WTC11 (cell line): ENCODE results near the gene ACTR3C. TPM values are rescaled to one million over a fixed set of nuclear protein-coding genes. Genes with fewer than 3 reads are reported as not detected.

Experiments used
- ATAC-seq: fragments of 200-7000 bp; cut with Tn5 transposase; 2 replicates; pipeline ENCODE4 v1.10.0; 2021; ENCODE audit warnings: mild to moderate bottlenecking, moderate library complexity
- CTCF ChIA-PET: fragments of 300-600 bp; sonication (Branson Sonifier 250); formaldehyde crosslinking; loops from one replicate; lab custom pipeline; 2021; ENCODE audit warnings: antibody characterized with exemption; lab: Charles Lee
- POLR2A ChIA-PET: fragments of 350-600 bp; sonication (Branson Sonifier 250); formaldehyde crosslinking; loops from one replicate; lab custom pipeline; 2021; ENCODE audit warnings: antibody characterized with exemption; lab: Charles Lee
- DNase-seq: peaks from one replicate; pipeline ENCODE4 v3.0.0; 2021; ENCODE audit warnings: low spot score
- H3K27ac Mint-ChIP-seq: 2 replicates; pipeline ENCODE4 v1.8.0; 2021; ENCODE audit warnings: mixed read lengths
- H3K27me3 Mint-ChIP-seq: 2 replicates; pipeline ENCODE4 v1.8.0; 2021; ENCODE audit warnings: low read depth, mild to moderate bottlenecking, moderate library complexity, mixed read lengths
- H3K36me3 Mint-ChIP-seq: 2 replicates; pipeline ENCODE4 v1.8.0; 2021; ENCODE audit warnings: mixed read lengths
- H3K4me1 Mint-ChIP-seq: 2 replicates; pipeline ENCODE4 v1.8.0; 2022; ENCODE audit warnings: mixed read lengths
- H3K4me3 Mint-ChIP-seq: 2 replicates; pipeline ENCODE4 v1.8.0; 2021; ENCODE audit warnings: mild to moderate bottlenecking, moderate library complexity, mixed read lengths
- H3K9me3 Mint-ChIP-seq: 2 replicates; pipeline ENCODE4 v1.8.0; 2021; ENCODE audit warnings: mixed read lengths
- AFF4 ChIP-seq: sonication (generic); formaldehyde crosslinking; IDR thresholded peaks from 2 replicates; pipeline ENCODE4 v1.8.1; 2023; ENCODE audit warnings: mild to moderate bottlenecking, missing genetic modification reagents, borderline replicate concordance
- CBFB ChIP-seq: sonication (generic); formaldehyde crosslinking; IDR thresholded peaks from 2 replicates; pipeline ENCODE4 v1.8.1; 2022; ENCODE audit warnings: mild to moderate bottlenecking, low read depth, missing genetic modification reagents
- CDX4 ChIP-seq: fragments of 250-450 bp; sonication (Bioruptor Pico); IDR thresholded peaks from 2 replicates; pipeline ENCODE4 v1.9.0; 2021; ENCODE audit warnings: moderate library complexity, mild to moderate bottlenecking, inconsistent platforms, borderline replicate concordance
- E2F5 ChIP-seq: sonication (generic); formaldehyde crosslinking; IDR thresholded peaks from 2 replicates; pipeline ENCODE4 v1.8.1; 2022; ENCODE audit warnings: mild to moderate bottlenecking, moderate library complexity, missing genetic modification reagents
- FOXK1 ChIP-seq: sonication (generic); formaldehyde crosslinking; IDR thresholded peaks from 2 replicates; pipeline ENCODE4 v1.8.0; 2022; ENCODE audit warnings: mild to moderate bottlenecking, moderate library complexity, missing genetic modification reagents
- FOXP1 ChIP-seq: sonication (generic); formaldehyde crosslinking; IDR thresholded peaks from 2 replicates; pipeline ENCODE4 v1.8.0; 2022; ENCODE audit warnings: missing genetic modification reagents, mild to moderate bottlenecking, moderate library complexity, borderline replicate concordance
- HMGXB4 ChIP-seq: sonication (generic); formaldehyde crosslinking; IDR thresholded peaks from 2 replicates; pipeline ENCODE4 v1.8.1; 2023; ENCODE audit warnings: mild to moderate bottlenecking, moderate library complexity, missing genetic modification reagents
- MXD4 ChIP-seq: fragments of 250-450 bp; sonication (Bioruptor Pico); IDR thresholded peaks from 2 replicates; pipeline ENCODE4 v1.8.0; 2021; ENCODE audit warnings: mild to moderate bottlenecking, moderate library complexity, borderline replicate concordance
- NFYB ChIP-seq: sonication (generic); formaldehyde crosslinking; conservative IDR thresholded peaks from 2 replicates; pipeline ENCODE4 v1.8.0; 2022; ENCODE audit warnings: low read depth, missing genetic modification reagents
- RELA ChIP-seq: sonication (generic); formaldehyde crosslinking; IDR thresholded peaks from 2 replicates; pipeline ENCODE4 v1.8.1; 2022; ENCODE audit warnings: missing genetic modification reagents, mild to moderate bottlenecking, borderline replicate concordance
- STAT6 ChIP-seq: sonication (generic); formaldehyde crosslinking; conservative IDR thresholded peaks from 2 replicates; pipeline ENCODE4 v1.8.1; 2023; ENCODE audit warnings: mild to moderate bottlenecking, low read depth, missing genetic modification reagents, moderate library complexity
- ZNF281 ChIP-seq: sonication (generic); formaldehyde crosslinking; IDR thresholded peaks from 2 replicates; pipeline ENCODE4 v1.8.0; 2023; ENCODE audit warnings: mild to moderate bottlenecking, missing genetic modification reagents
- ZNF416 ChIP-seq: fragments of 250-450 bp; sonication (Bioruptor Pico); IDR thresholded peaks from 2 replicates; pipeline ENCODE4 v1.9.0; 2021; ENCODE audit warnings: mild to moderate bottlenecking, inconsistent platforms
- total RNA-seq: library from RNA; stranded (reverse); gene quantifications from 3 replicates; pipeline ENCODE4 v1.2.3, GENCODE V29; 2021

ACTR3C gene
- total RNA-seq, 1 experiment from 2014 or later = 1.4 TPM

- H3K4me1 Mint-ChIP-seq = peaks cover 75% of the 10 kb centered on the region
- ChIA-PET CTCF (interaction anchor here (1.0 to 1.7 kb wide), 2 partner anchors 8 to 40 kb away, joined by 4 to 6 read pairs; no protein-coding TSS in a partner anchor), POLR2A (interaction anchor here (0.9 to 1.8 kb wide), 4 partner anchors 9 to 66 kb away, joined by 3 to 7 read pairs (median 5); no protein-coding TSS in a partner anchor)
- H3K27me3 Mint-ChIP-seq = peaks cover 13% of the 10 kb centered on the region
- no peak overlapping the region for H3K4me3 Mint-ChIP-seq
- no peak for DNase-seq
- ATAC-seq = no peak
- no peaks in the 10 kb centered on the region for H3K9me3 Mint-ChIP-seq
- H3K36me3 Mint-ChIP-seq = peaks cover 18% of the 10 kb centered on the region
- H3K27ac Mint-ChIP-seq = peak overlapping the region; percentile 95
- no peak for TF ChIP-seq ZNF416 (CRISPR knock-in tag)
- TF ChIP-seq E2F5 (CRISPR knock-in tag) = no peak
- TF ChIP-seq NFYB (CRISPR knock-in tag) = no peak
- no peak for TF ChIP-seq HMGXB4
- TF ChIP-seq STAT6 (CRISPR knock-in tag) = no peak
- TF ChIP-seq CBFB (CRISPR knock-in tag) = no peak
- TF ChIP-seq, all 79 proteins: peak for 0
These were observed 14.3 kb upstream of the ACTR3C start for GRCh38 chr7:150337659-150338081.

- CTCF ChIA-PET = interaction anchor here (1.7 kb wide), 1 partner anchor 41 kb away, joined by 4 read pairs; no protein-coding TSS in a partner anchor
- no peak for DNase-seq
- Mint-ChIP-seq H3K36me3 (peaks cover 22% of the 10 kb centered on the region), H3K27me3 (peaks cover 8% of the 10 kb centered on the region), H3K4me1 (peaks cover 75% of the 10 kb centered on the region), H3K27ac (peak overlapping the region; percentile 97; the same call in 1 of the 2 replicates), H3K9me3 (no peaks in the 10 kb centered on the region), H3K4me3 (no peak overlapping the region)
- TF ChIP-seq MXD4 (CRISPR knock-in tag) = no peak
- TF ChIP-seq RELA = no peak
- TF ChIP-seq ZNF281 (CRISPR knock-in tag) = 0 out of 2 replicates have a peak, but pooled peaks have one; percentile 15
- TF ChIP-seq FOXP1 = peak; percentile 13; the same call in 1 of the 2 replicates
- TF ChIP-seq FOXK1 (CRISPR knock-in tag) = no peak
- no peak for TF ChIP-seq AFF4 (CRISPR knock-in tag)
- TF ChIP-seq HMGXB4 = no peak
- TF ChIP-seq CDX4 (CRISPR knock-in tag) = no peak
- POLR2A ChIA-PET = interaction anchor here (0.9 to 1.8 kb wide), 4 partner anchors 8 to 67 kb away, joined by 3 to 7 read pairs (median 5); no protein-coding TSS in a partner anchor
- no peak for ATAC-seq
These were observed 13.8 kb upstream of the ACTR3C start for GRCh38 chr7:150337179-150337578.
